HG03520 (cell line): ENCODE data around the gene SDCCAG8.

Experiments used
- ATAC-seq: cut with Tn5 transposase; IDR thresholded peaks from one replicate; pipeline ENCODE4 v1.9.1; 2021; ENCODE audit warnings: mild to moderate bottlenecking, moderate library complexity; ENCODE audit not compliant: unreplicated experiment

The SDCCAG8 gene

GRCh38 chr1:243535014-243535413 is 279.2 kb downstream of the SDCCAG8 start:
- no peak for ATAC-seq

- ATAC-seq = no peak
Measured at GRCh38 chr1:243539636-243540035, 283.8 kb downstream of the SDCCAG8 start.

GRCh38 chr1:243542739-243543415 is 287.0 kb downstream of the SDCCAG8 start:
- ATAC-seq = no peak

- no peak for ATAC-seq
Measured at GRCh38 chr1:243543501-243543900, 287.7 kb downstream of the SDCCAG8 start.

GRCh38 chr1:243546457-243546856 is 290.6 kb downstream of the SDCCAG8 start:
- ATAC-seq = no peak

GRCh38 chr1:243547891-243548290 is 292.1 kb downstream of the SDCCAG8 start:
- no peak for ATAC-seq

GRCh38 chr1:243548516-243548915 is 292.7 kb downstream of the SDCCAG8 start:
- ATAC-seq = no peak

GRCh38 chr1:243549108-243549507 is 293.3 kb downstream of the SDCCAG8 start:
- no peak for ATAC-seq
